ENCODE results near the gene GOLGA2. TPM values are rescaled to one million over a fixed set of nuclear protein-coding genes. Genes with fewer than 3 reads are reported as not detected.

The GOLGA2 gene
- total RNA-seq, 4 donors from 2014 or later, result 68.9 to 84.6 (median 78.5) TPM

GRCh38 chr9:128257086-128257825 is 18.6 kb downstream of the GOLGA2 start:
- in situ Hi-C loops (cut with MboI; ENCODE audit: low sequenced_read_pairs in 4 of 4) (no loop called here), intact Hi-C loops (cut with DNase I; ENCODE audit: low total_unique reads) (no loop called here)
- TF ChIP-seq POLR2A (IDR thresholded peaks at IDR 0.05) (no peak), CTCF (IDR thresholded peaks at IDR 0.05 in 4 of 5, conservative IDR thresholded peaks at IDR 0.05 in 1 of 5) (no peak)
- no peak for DNase-seq
- no peaks in the 10 kb centered on the region for H3K4me1 ChIP-seq
- no peak overlapping the region for H3K27ac ChIP-seq
- H3K4me3 ChIP-seq, result no peak overlapping the region
- ATAC-seq, result no peak
- peaks cover 0 to 59% of the 10 kb centered on the region in 2 donors for H3K36me3 ChIP-seq
- H3K9me3 ChIP-seq, result no peaks in the 10 kb centered on the region
- peaks cover 0 to 3% (median 1%) of the 10 kb centered on the region in 3 donors for H3K27me3 ChIP-seq

- TF ChIP-seq CTCF (IDR thresholded peaks at IDR 0.05 in 4 of 5, conservative IDR thresholded peaks at IDR 0.05 in 1 of 5) (peak; percentile 55 to 78 (median 69)), POLR2A (IDR thresholded peaks at IDR 0.05) (no peak)
- Histone ChIP-seq H3K36me3 (peaks cover 0 to 38% of the 10 kb centered on the region in 2 donors), H3K9me3 (no peaks in the 10 kb centered on the region), H3K27me3 (peaks cover 15 to 17% (median 16%) of the 10 kb centered on the region in 3 donors), H3K27ac (no peak overlapping the region), H3K4me3 (no peak overlapping the region), H3K4me1 (no peaks in the 10 kb centered on the region)
- in situ Hi-C loops (cut with MboI; ENCODE audit: low sequenced_read_pairs in 4 of 4), result no loop called here
- intact Hi-C loops (cut with DNase I; ENCODE audit: low total_unique reads), result no loop called here
- no peak for ATAC-seq
- peak in 1 of 2 donors; percentile 42 for DNase-seq
These were observed 20.7 kb downstream of the GOLGA2 start for GRCh38 chr9:128254855-128255759.

DNA sequence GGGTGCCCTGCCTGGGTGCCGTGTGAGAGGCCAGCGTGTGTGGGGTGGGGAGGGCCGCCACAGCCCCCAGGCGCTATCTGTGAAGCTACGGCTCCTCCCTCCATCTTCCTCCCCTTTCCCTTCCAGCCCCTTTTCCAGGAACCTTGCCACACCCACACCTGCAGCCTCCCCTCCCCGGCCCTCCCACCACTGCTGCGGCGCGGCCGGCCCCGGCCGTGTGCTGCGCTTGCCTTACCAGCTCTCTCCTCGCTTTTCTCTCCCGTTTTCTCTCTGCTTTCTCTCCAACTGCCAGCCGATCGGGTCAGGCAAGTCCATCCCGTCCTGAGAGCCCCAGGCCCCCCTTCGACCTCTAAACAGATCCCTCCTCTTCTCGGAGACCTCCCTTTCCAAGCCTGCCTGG is 21.4 kb downstream of the GOLGA2 start:
- intact Hi-C loops (cut with DNase I; ENCODE audit: low total_unique reads), result no loop called here
- H3K4me1 ChIP-seq, result no peaks in the 10 kb centered on the region
- TF ChIP-seq POLR2A (IDR thresholded peaks at IDR 0.05), result no peak
- no peak for TF ChIP-seq CTCF (IDR thresholded peaks at IDR 0.05 in 4 of 5, conservative IDR thresholded peaks at IDR 0.05 in 1 of 5)
- in situ Hi-C loops (cut with MboI; ENCODE audit: low sequenced_read_pairs in 4 of 4), result no loop called here
- no peaks in the 10 kb centered on the region for H3K9me3 ChIP-seq
- peaks cover 15 to 19% (median 17%) of the 10 kb centered on the region in 3 donors for H3K27me3 ChIP-seq
- H3K27ac ChIP-seq, result no peak overlapping the region
- no peak overlapping the region for H3K4me3 ChIP-seq
- DNase-seq (no peak), ATAC-seq (no peak)
- peaks cover 0 to 30% of the 10 kb centered on the region in 2 donors for H3K36me3 ChIP-seq

- no peak overlapping the region for H3K27ac ChIP-seq
- H3K36me3 ChIP-seq, result peaks cover 0 to 26% of the 10 kb centered on the region in 2 donors
- DNase-seq (no peak), ATAC-seq (no peak)
- H3K9me3 ChIP-seq, result no peaks in the 10 kb centered on the region
- intact Hi-C loops (cut with DNase I; ENCODE audit: low total_unique reads), result no loop called here
- in situ Hi-C loops (cut with MboI; ENCODE audit: low sequenced_read_pairs in 4 of 4), result no loop called here
- no peak overlapping the region for H3K4me3 ChIP-seq
- H3K27me3 ChIP-seq, result peaks cover 15 to 22% (median 17%) of the 10 kb centered on the region in 3 donors
- TF ChIP-seq CTCF (IDR thresholded peaks at IDR 0.05 in 4 of 5, conservative IDR thresholded peaks at IDR 0.05 in 1 of 5), result no peak
- no peak for TF ChIP-seq POLR2A (IDR thresholded peaks at IDR 0.05)
- H3K4me1 ChIP-seq, result no peaks in the 10 kb centered on the region
These were observed 21.8 kb downstream of the GOLGA2 start for GRCh38 chr9:128253991-128254346.
